KMS-11 (cell line): ENCODE results near the gene VPS18.

Experiments
- H2AFZ ChIP-seq: fragments of 200-600 bp; sonication (generic); 2 replicates; pipeline ENCODE4 v1.6.1; 2016; ENCODE audit warnings: antibody characterized with exemption, mixed run types, low read depth
- H3K27ac ChIP-seq: fragments of 200-600 bp; sonication (generic); 2 replicates; pipeline ENCODE4 v1.6.1; 2016; ENCODE audit warnings: mild to moderate bottlenecking, mixed run types
- H3K27me3 ChIP-seq: fragments of 200-600 bp; sonication (generic); 2 replicates; pipeline ENCODE4 v1.6.1; 2017; ENCODE audit warnings: mild to moderate bottlenecking, low read depth, mixed run types, moderate library complexity; ENCODE audit not compliant: insufficient read depth
- H3K36me3 ChIP-seq: fragments of 200-600 bp; sonication (generic); 2 replicates; pipeline ENCODE4 v1.6.1; 2017; ENCODE audit warnings: mild to moderate bottlenecking, mixed run types; ENCODE audit not compliant: insufficient read depth
- H3K4me1 ChIP-seq: fragments of 200-600 bp; sonication (generic); 2 replicates; pipeline ENCODE4 v1.6.1; 2016; ENCODE audit warnings: mild to moderate bottlenecking, low read depth, mixed run types; ENCODE audit not compliant: poor library complexity, severe bottlenecking
- H3K4me2 ChIP-seq: fragments of 200-600 bp; sonication (generic); 2 replicates; pipeline ENCODE4 v1.7.0; 2016; ENCODE audit warnings: mild to moderate bottlenecking, mixed run types
- H3K4me3 ChIP-seq: fragments of 200-600 bp; sonication (generic); IDR thresholded peaks from 2 replicates; pipeline ENCODE4 v1.6.1; 2017; ENCODE audit warnings: low read depth, low read length, mixed read lengths; ENCODE audit not compliant: insufficient read depth
- H3K79me2 ChIP-seq: fragments of 200-600 bp; sonication (generic); 2 replicates; pipeline ENCODE4 v1.6.1; 2016; ENCODE audit warnings: low read depth, mixed run types; ENCODE audit not compliant: insufficient read depth
- H3K9ac ChIP-seq: fragments of 200-600 bp; sonication (generic); 2 replicates; pipeline ENCODE4 v1.6.1; 2016; ENCODE audit warnings: mild to moderate bottlenecking, mixed run types
- H4K20me1 ChIP-seq: fragments of 200-600 bp; sonication (generic); 2 replicates; pipeline ENCODE4 v1.6.1; 2016; ENCODE audit warnings: mild to moderate bottlenecking, mixed run types; ENCODE audit not compliant: insufficient read depth
- TF ChIP-seq, protein P1 (sequence below): fragments of 200-600 bp; sonication (generic); conservative IDR thresholded peaks from 2 replicates; pipeline ENCODE4 v1.6.1; 2017; ENCODE audit warnings: low read depth, mild to moderate bottlenecking, antibody characterized with exemption, low read length, moderate library complexity, mixed read lengths

Gene VPS18

DNA sequence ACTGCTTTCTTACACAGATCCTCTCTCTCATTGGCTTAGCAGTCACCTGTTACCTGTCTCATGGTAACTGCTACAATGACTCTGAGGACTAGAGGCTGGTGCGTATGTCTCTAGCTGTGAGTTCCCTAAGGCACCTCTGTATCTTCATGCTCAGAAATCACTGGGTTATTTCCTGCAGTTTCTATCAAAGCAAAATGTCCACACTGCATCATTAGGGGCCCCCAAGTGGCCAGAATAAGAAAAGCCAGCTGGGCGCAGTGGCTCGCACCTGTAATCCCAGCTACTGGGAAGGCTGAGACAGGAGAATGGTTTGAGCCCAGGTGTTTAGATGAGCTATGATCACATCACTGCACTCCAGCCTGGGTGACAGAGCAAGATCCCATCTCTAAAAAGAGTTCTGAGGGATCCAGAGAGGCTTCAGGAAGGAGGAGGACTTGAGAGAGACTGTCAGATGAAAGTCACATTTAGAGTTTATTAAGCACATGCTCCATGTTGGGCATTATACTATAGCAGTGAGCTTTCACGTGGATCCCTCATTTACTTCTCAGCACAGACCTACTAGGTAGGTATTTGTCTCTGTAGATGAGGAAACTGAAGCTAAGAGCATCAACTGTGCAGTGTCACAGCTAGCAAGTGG, 2.3 kb upstream of the VPS18 start:
- H3K4me2 ChIP-seq = peak overlapping the region; percentile 4; the same call in 1 of the 2 replicates
- no peak overlapping the region for H3K4me3 ChIP-seq
- no peaks in the 10 kb centered on the region for H3K36me3 ChIP-seq
- peaks cover 7% of the 10 kb centered on the region; the same call in 1 of the 2 replicates for H3K79me2 ChIP-seq
- no peaks in the 10 kb centered on the region for H3K27me3 ChIP-seq
- TF ChIP-seq, protein P1, sequence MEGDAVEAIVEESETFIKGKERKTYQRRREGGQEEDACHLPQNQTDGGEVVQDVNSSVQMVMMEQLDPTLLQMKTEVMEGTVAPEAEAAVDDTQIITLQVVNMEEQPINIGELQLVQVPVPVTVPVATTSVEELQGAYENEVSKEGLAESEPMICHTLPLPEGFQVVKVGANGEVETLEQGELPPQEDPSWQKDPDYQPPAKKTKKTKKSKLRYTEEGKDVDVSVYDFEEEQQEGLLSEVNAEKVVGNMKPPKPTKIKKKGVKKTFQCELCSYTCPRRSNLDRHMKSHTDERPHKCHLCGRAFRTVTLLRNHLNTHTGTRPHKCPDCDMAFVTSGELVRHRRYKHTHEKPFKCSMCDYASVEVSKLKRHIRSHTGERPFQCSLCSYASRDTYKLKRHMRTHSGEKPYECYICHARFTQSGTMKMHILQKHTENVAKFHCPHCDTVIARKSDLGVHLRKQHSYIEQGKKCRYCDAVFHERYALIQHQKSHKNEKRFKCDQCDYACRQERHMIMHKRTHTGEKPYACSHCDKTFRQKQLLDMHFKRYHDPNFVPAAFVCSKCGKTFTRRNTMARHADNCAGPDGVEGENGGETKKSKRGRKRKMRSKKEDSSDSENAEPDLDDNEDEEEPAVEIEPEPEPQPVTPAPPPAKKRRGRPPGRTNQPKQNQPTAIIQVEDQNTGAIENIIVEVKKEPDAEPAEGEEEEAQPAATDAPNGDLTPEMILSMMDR = peak; percentile 80
- peak overlapping the region; percentile 7; the same call in 1 of the 2 replicates for H2AFZ ChIP-seq
- H3K4me1 ChIP-seq = peaks cover 25% of the 10 kb centered on the region
- H4K20me1 ChIP-seq = no peaks in the 10 kb centered on the region
- H3K9ac ChIP-seq = no peak overlapping the region
- no peak overlapping the region for H3K27ac ChIP-seq

DNA sequence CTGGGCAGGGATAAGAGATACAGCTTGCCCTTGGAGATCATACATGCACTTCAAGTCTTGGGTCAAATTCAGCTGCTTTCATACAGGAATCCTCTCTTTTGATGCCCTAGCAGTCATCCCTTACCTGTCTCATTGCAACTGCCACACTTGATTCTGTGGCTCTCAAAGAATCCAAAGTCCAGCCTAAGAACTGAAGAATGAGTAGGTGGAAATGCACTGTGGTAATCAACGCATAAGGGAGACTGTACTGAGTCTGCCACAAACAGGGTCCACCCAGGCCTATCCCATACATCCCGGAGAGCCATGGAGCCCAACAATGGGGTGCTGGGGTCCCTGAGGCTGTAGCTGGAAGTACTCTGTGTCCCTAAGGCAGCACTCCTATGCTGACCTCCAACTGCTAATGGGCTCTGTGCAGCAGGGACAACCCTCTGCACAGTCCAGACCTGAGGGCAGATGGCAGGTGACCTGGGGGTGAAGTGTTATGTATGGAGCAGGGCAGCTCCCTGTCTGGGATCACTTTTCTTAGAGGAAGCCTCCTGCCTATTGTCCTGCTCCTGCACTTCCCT, 1.7 kb upstream of the VPS18 start:
- H2AFZ ChIP-seq = no peak overlapping the region

DNA sequence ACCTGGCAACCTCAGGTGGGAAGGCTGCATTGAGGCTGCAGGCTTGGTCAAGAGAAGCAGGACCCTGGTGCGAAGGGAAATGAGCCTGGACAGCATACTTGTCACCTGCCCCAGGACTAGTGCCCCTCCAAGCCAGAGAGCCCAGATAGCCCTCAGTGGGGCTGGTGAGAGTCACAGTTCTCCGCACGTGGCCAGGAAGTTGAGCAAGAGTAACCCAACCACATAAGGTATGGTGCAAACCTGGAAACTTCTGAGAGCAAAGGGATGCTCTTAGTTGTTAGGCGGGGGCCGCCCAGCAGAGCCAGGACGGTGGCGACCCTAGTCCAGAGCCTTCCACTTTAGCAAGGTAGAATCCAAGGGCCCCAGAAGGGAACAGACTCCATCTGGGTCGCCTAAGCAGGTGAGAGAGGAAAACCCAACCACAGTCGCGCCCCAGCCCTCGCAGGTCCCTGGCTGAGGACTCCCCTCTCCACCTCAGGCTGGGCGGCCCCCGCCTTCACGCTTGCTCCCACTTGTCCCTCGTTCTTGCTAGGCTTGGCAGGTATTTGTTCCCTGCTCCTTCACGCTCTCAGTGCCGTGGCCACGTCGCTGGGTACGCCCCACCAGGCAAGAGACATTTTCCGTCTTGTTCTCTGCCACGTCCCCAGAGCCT, 1.1 kb upstream of the VPS18 start:
- Histone ChIP-seq H3K27ac (no peak overlapping the region), H4K20me1 (no peaks in the 10 kb centered on the region), H3K36me3 (no peaks in the 10 kb centered on the region), H3K79me2 (peaks cover 7% of the 10 kb centered on the region; the same call in 1 of the 2 replicates), H2AFZ (peak overlapping the region; percentile 98), H3K27me3 (no peaks in the 10 kb centered on the region), H3K9ac (no peak overlapping the region), H3K4me3 (no peak overlapping the region), H3K4me1 (peaks cover 25% of the 10 kb centered on the region), H3K4me2 (peak overlapping the region; percentile 74; the same call in 1 of the 2 replicates)
- TF ChIP-seq, protein P1 = no peak

More for the DNA sequence above, 1.7 kb upstream of the VPS18 start:
- no peak overlapping the region for H3K4me3 ChIP-seq
- no peaks in the 10 kb centered on the region for H3K36me3 ChIP-seq
- H3K4me2 ChIP-seq = no peak overlapping the region
- H3K9ac ChIP-seq = no peak overlapping the region
- H4K20me1 ChIP-seq = no peaks in the 10 kb centered on the region
- TF ChIP-seq, protein P1 = no peak
- H3K27ac ChIP-seq = no peak overlapping the region
- H3K4me1 ChIP-seq = peaks cover 25% of the 10 kb centered on the region
- H3K27me3 ChIP-seq = no peaks in the 10 kb centered on the region
- H3K79me2 ChIP-seq = peaks cover 7% of the 10 kb centered on the region; the same call in 1 of the 2 replicates

DNA sequence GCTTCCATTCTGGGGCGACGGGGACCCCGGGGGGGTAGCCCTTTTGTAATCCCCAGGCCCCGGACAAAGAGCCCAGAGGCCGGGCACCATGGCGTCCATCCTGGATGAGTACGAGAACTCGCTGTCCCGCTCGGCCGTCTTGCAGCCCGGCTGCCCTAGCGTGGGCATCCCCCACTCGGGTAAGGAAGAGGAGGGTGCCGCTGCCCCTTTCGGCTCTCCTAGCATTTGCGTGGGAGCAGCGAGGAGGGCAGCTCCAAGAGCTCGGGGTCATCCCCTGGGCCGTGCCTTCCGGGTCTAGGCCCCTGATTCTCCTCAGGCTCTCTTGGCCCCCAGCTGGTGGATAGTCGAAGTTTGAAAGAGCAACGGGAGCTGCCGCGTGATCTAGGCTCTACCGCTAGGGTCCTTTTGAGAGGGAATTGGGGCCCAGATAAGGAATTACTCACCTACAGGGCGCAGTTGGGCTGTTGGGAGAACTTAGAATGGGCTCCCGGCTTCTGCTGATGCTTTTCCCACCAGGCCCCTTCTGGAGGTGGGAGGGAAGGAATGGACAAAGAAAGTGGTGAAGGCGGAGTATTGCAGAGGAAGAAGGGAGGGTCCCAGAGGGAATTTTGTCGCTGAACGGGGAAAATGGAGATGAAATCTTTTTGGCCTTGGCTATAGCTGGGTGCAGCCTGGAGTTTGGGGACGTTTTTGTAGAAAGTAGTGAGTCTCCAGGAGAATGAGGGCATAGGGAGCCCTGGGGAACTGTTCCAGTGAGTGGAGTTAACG, 615 bp downstream of the VPS18 start:
- Histone ChIP-seq H3K4me1 (peaks cover 25% of the 10 kb centered on the region), H4K20me1 (no peaks in the 10 kb centered on the region), H3K27me3 (no peaks in the 10 kb centered on the region), H2AFZ (peak overlapping the region; percentile 80), H3K9ac (peak overlapping the region; percentile 48; the same call in 1 of the 2 replicates), H3K4me2 (peak overlapping the region; percentile 77), H3K79me2 (peaks cover 7% of the 10 kb centered on the region; the same call in 1 of the 2 replicates), H3K4me3 (no peak overlapping the region), H3K27ac (peak overlapping the region; percentile 18), H3K36me3 (no peaks in the 10 kb centered on the region)
- TF ChIP-seq, protein P1 = peak; percentile 50; the same call in 1 of the 2 replicates
